Liver (tissue), 3 donors: Measurements from ENCODE around the gene PPA1.

Experiments used
- ATF3 ChIP-seq: IDR thresholded peaks from 2 replicates; pipeline ENCODE4 v1.6.1; 2016; ENCODE audit warnings: antibody characterized with exemption
- CTCF ChIP-seq: fragments of 150-350 bp; IDR thresholded peaks from 2 replicates; pipeline ENCODE4 v1.5.1; 2017; ENCODE audit warnings: improper control_type of control experiment, low read depth, low read length; ENCODE audit not compliant: missing input control
- EGR1 ChIP-seq, 2 donors: IDR thresholded peaks; 2 replicates each; pipeline ENCODE4 v1.6.1; 2016 to 2018; ENCODE audit warnings: antibody characterized with exemption in 2 of 2, low read depth in 2 of 2
- FOXA1 ChIP-seq: IDR thresholded peaks from 2 replicates; pipeline ENCODE4 v1.6.1; 2016; ENCODE audit warnings: antibody characterized with exemption
- GABPA ChIP-seq, 2 donors: IDR thresholded peaks in 1 of 2; conservative IDR thresholded peaks in 1 of 2; 2 replicates each; pipeline ENCODE4 v1.6.1; 2016; ENCODE audit warnings: antibody characterized with exemption in 2 of 2, mild to moderate bottlenecking in 1 of 2, moderate library complexity in 1 of 2
- JUND ChIP-seq, 2 donors: IDR thresholded peaks; 2 replicates each; pipeline ENCODE4 v1.6.1; 2016; ENCODE audit warnings: antibody characterized with exemption in 2 of 2
- MAX ChIP-seq: IDR thresholded peaks from 2 replicates; pipeline ENCODE4 v1.6.1; 2016; ENCODE audit warnings: antibody characterized with exemption
- SP1 ChIP-seq: IDR thresholded peaks from 2 replicates; pipeline ENCODE4 v1.6.1; 2018; ENCODE audit warnings: antibody characterized with exemption, mild to moderate bottlenecking
- TAF1 ChIP-seq: conservative IDR thresholded peaks from 2 replicates; pipeline ENCODE4 v1.6.1; 2016; ENCODE audit warnings: antibody characterized with exemption, mild to moderate bottlenecking
- YY1 ChIP-seq: IDR thresholded peaks from 2 replicates; pipeline ENCODE4 v1.6.1; 2016; ENCODE audit warnings: antibody characterized with exemption, mild to moderate bottlenecking
- ZBTB33 ChIP-seq: IDR thresholded peaks from 2 replicates; pipeline ENCODE4 v1.6.1; 2016; ENCODE audit warnings: antibody characterized with exemption
- donor health status: healthy.
- donor health status: healthy.

GRCh38 chr10:70265032-70265689 lies 31.9 kb upstream of the PPA1 start:
- TF ChIP-seq GABPA (IDR thresholded peaks at IDR 0.05 in 1 of 2, conservative IDR thresholded peaks at IDR 0.05 in 1 of 2) (no peak), FOXA1 (no peak), CTCF (no peak), JUND (IDR thresholded peaks at IDR 0.05) (no peak), TAF1 (no peak), EGR1 (IDR thresholded peaks at IDR 0.05; ENCODE audit: low read depth in 2 of 2) (no peak), ZBTB33 (no peak), MAX (no peak), ATF3 (no peak), SP1 (no peak), YY1 (no peak)
